A172 (cell line): ENCODE data around the gene MPLKIP. TPM values are rescaled to one million over a fixed set of nuclear protein-coding genes. Genes with fewer than 3 reads are reported as not detected.

ENCODE experiments used
- total RNA-seq: library from RNA; depleted of rRNA; stranded (reverse); fragments of >200 nt; shearing (Covaris generic); gene quantifications from 2 replicates; pipeline ENCODE4 v1.2.3, GENCODE V29; 2014; rRNA removed

Gene MPLKIP
- total RNA-seq, 1 experiment from 2014 or later, result 68.5 TPM

Other genes starting within 250 kb of the MPLKIP start
- gene CDK13, start 184.4 kb downstream of the MPLKIP start, total RNA-seq, result 49.3 and 53.2 TPM in 2 replicates
- gene SUGCT, start 383 bp upstream of the MPLKIP start, total RNA-seq, result 3.3 and 4.6 TPM in 2 replicates